Measurements from ENCODE around the gene SDHAF1.

SDHAF1 gene

GRCh38 chr19:35986664-35987570 is 8.1 kb upstream of the SDHAF1 start:
- no peak for DNase-seq (ENCODE audit: low read depth)

- no peak for DNase-seq (ENCODE audit: low read depth)
Observed at GRCh38 chr19:35987571-35987896, 7.5 kb upstream of the SDHAF1 start.

DNA sequence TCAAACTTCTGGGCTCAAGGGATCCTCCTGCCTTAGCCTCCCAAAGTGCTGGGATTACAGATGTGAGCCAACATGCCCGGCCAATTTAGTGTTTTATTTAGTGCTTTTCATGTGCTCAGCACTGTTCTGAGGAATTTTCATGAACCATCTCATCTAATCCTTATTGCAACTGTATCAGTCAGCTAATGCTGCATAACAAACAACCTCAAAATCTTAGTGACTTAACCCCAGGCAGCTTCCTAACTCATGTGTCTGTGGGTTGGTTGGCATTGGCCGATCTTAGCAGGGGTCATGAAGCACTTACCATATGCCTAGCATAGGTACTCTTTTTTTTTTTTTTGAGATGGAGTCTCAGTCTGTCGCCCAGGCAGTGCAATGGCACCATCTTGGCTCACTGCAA is 6.2 kb upstream of the SDHAF1 start:
- DNase-seq (ENCODE audit: low read depth) = no peak

GRCh38 chr19:35990156-35990555 is 4.8 kb upstream of the SDHAF1 start:
- no peak for DNase-seq (ENCODE audit: low read depth)

- DNase-seq (ENCODE audit: low read depth) = no peak
Observed at GRCh38 chr19:35990771-35991730, 3.9 kb upstream of the SDHAF1 start.

GRCh38 chr19:35991731-35992450 is 3.1 kb upstream of the SDHAF1 start:
- no peak for DNase-seq (ENCODE audit: low read depth)

GRCh38 chr19:35992907-35993765 is 1.9 kb upstream of the SDHAF1 start:
- DNase-seq (ENCODE audit: low read depth) = no peak

- no peak for DNase-seq (ENCODE audit: low read depth)
Observed at GRCh38 chr19:35993923-35994598, 927 bp upstream of the SDHAF1 start.

- no peak for DNase-seq (ENCODE audit: low read depth)
Observed at GRCh38 chr19:35996777-35997176, 1.8 kb downstream of the SDHAF1 start.

- no peak for DNase-seq (ENCODE audit: low read depth)
Observed at GRCh38 chr19:36001605-36002004, 6.6 kb downstream of the SDHAF1 start.

DNA sequence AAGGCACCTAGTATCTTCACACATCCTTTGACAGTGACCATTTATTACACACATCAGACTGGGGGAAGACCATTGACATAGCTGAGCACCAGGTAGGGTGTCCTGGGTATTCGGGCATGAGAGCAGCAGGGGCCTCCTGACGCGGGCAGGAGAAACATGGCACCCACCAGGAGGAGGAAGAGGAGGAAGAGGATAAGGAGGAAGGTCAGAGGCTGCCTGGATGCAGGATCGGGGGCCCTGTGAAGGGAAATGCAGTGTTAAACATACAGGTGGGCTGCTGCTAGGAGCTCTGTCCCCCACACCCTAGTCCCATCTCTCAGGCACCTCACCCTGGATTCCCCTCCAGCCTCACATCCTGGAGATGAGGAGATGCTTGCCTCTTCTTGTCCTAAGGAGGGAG is 8.3 kb downstream of the SDHAF1 start:
- DNase-seq (ENCODE audit: low read depth) = no peak

GRCh38 chr19:36006955-36007354 is 12.0 kb downstream of the SDHAF1 start:
- no peak for DNase-seq (ENCODE audit: low read depth)

- no peak for DNase-seq (ENCODE audit: low read depth)
Observed at GRCh38 chr19:36008336-36008978, 13.5 kb downstream of the SDHAF1 start, which contains the start of gene SYNE4. SYNE4 (minus strand) TSS chr19:36008813; CDS start chr19:36008681, 132 bp downstream.

DNA sequence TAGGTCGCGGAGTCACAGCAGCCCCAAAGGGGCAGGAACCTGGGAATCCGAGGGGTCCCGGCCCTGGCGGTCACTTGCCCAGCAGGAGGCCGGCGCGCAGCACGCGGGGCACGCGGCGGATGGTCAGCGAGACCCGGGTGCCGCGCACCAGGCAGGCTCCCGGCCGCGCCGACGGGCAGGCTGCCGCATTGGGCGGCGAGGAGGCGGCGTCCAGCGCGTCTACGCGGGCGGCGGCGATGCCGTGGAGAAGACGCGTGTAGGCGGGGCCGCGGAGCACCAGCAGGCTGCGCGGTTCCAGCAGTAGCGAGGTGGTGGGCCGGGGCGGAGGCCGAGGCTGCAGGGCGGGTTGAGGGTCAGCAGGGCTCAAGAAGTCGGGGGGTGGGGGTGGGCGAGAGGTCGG is 14.2 kb downstream of the SDHAF1 start:
- peak; percentile 44 for DNase-seq (ENCODE audit: low read depth)

- DNase-seq (ENCODE audit: low read depth) = no peak
Observed at GRCh38 chr19:36009633-36010379, 14.8 kb downstream of the SDHAF1 start.

DNA sequence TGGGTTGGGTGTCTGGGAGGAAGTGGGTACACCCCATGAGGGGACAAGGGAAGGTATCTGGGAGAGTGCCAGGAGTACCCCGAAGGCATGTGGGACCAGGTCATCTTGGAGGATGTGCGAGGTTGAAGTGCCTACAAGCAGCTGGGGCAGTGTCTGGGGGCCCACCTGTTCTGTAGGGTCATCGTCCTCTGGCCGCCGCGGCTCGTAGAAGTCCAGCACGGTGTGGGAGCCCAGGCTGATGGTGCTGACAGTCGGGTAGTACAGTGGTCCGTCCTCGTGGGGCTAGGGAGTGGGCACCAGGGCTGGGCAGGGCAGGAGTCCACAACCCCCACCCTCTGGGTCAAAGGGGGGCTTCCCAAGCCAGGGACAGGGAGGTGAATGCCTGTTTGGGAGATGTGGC is 15.4 kb downstream of the SDHAF1 start:
- no peak for DNase-seq (ENCODE audit: low read depth)

- peak; percentile 10 for DNase-seq (ENCODE audit: low read depth)
Observed at GRCh38 chr19:36013280-36014011, 18.5 kb downstream of the SDHAF1 start.
